Duodenal mucosa (tissue), 2 donors: ENCODE results near the gene TTC7B.

ENCODE experiments used
- H3K27ac ChIP-seq: one replicate; pipeline ENCODE4 v1.7.0; 2013; ENCODE audit warnings: low read depth, low read length
- H3K27me3 ChIP-seq, 2 donors: one replicate each; pipeline ENCODE4 v1.7.0; 2013; ENCODE audit warnings: low read length in 2 of 2, control low read depth in 1 of 2; ENCODE audit not compliant: insufficient read depth in 2 of 2, control insufficient read depth in 1 of 2
- H3K36me3 ChIP-seq, 2 donors: one replicate each; pipeline ENCODE4 v1.7.0; 2013; ENCODE audit warnings: low read length in 2 of 2, control low read depth in 1 of 2; ENCODE audit not compliant: insufficient read depth in 2 of 2, control insufficient read depth in 1 of 2
- H3K4me1 ChIP-seq, 2 donors: one replicate each; pipeline ENCODE4 v1.7.0; 2013; ENCODE audit warnings: low read length in 2 of 2, control low read depth in 1 of 2; ENCODE audit not compliant: insufficient read depth in 2 of 2, control insufficient read depth in 1 of 2
- H3K4me3 ChIP-seq, 2 donors: one replicate each; pipeline ENCODE4 v1.7.0; 2013; ENCODE audit warnings: low read length in 2 of 2, low read depth in 1 of 2
- H3K9ac ChIP-seq, 2 donors: one replicate each; pipeline ENCODE4 v1.7.0; 2013; ENCODE audit warnings: low read length in 2 of 2, low read depth in 1 of 2
- H3K9me3 ChIP-seq, 2 donors: one replicate each; pipeline ENCODE4 v1.7.0; 2013; ENCODE audit warnings: low read length in 2 of 2, control low read depth in 1 of 2; ENCODE audit not compliant: control insufficient read depth in 1 of 2

The TTC7B gene

GRCh38 chr14:90555126-90556011 lies 260.9 kb downstream of the TTC7B start:
- Histone ChIP-seq H3K4me3 (peak overlapping the region in 1 of 2 donors; percentile 41), H3K27me3 (no peaks in the 10 kb centered on the region), H3K27ac (no peak overlapping the region), H3K9ac (no peak overlapping the region), H3K4me1 (peaks cover 6 to 7% of the 10 kb centered on the region in 2 donors), H3K9me3 (no peaks in the 10 kb centered on the region), H3K36me3 (no peaks in the 10 kb centered on the region)

DNA sequence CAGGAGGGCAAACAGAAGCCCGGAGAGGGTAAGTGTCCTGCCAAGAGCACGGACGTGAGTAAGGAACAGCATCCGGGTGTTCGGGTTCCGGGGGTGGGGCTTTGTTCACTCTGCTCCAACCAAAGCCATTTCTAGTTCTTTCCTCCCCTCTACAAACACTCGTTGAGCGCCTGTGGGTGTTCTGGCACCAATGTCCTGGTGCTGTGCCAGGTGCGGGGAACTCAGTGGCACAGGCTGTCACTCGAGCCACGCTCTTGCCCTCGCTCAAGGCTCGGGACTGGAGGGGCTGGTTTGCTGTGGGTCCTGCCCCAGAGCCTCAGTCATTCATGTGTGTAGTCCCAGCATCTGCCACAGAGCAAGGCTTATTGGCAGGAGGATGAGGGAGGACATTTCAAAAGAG lies 261.9 kb downstream of the TTC7B start:
- Histone ChIP-seq H3K27ac (no peak overlapping the region), H3K4me1 (peaks cover 6 to 7% of the 10 kb centered on the region in 2 donors), H3K36me3 (no peaks in the 10 kb centered on the region), H3K9ac (no peak overlapping the region), H3K27me3 (no peaks in the 10 kb centered on the region), H3K4me3 (no peak overlapping the region), H3K9me3 (no peaks in the 10 kb centered on the region)

GRCh38 chr14:90553921-90554336 lies 262.3 kb downstream of the TTC7B start:
- no peaks in the 10 kb centered on the region for H3K27me3 ChIP-seq
- no peaks in the 10 kb centered on the region for H3K9me3 ChIP-seq
- no peaks in the 10 kb centered on the region for H3K36me3 ChIP-seq
- H3K27ac ChIP-seq: no peak overlapping the region
- H3K9ac ChIP-seq: no peak overlapping the region
- peaks cover 6 to 7% of the 10 kb centered on the region in 2 donors for H3K4me1 ChIP-seq
- H3K4me3 ChIP-seq: no peak overlapping the region

GRCh38 chr14:90553298-90553920 lies 262.8 kb downstream of the TTC7B start:
- H3K27ac ChIP-seq: no peak overlapping the region

GRCh38 chr14:90552465-90553297 lies 263.5 kb downstream of the TTC7B start:
- H3K27me3 ChIP-seq: no peaks in the 10 kb centered on the region
- H3K36me3 ChIP-seq: no peaks in the 10 kb centered on the region
- H3K9ac ChIP-seq: no peak overlapping the region
- H3K4me1 ChIP-seq: peaks cover 6 to 7% of the 10 kb centered on the region in 2 donors
- no peaks in the 10 kb centered on the region for H3K9me3 ChIP-seq
- H3K27ac ChIP-seq: no peak overlapping the region
- H3K4me3 ChIP-seq: no peak overlapping the region

More at GRCh38 chr14:90553298-90553920, 262.8 kb downstream of the TTC7B start:
- H3K9me3 ChIP-seq: no peaks in the 10 kb centered on the region
- H3K36me3 ChIP-seq: no peaks in the 10 kb centered on the region
- H3K4me3 ChIP-seq: no peak overlapping the region
- peaks cover 6 to 7% of the 10 kb centered on the region in 2 donors for H3K4me1 ChIP-seq
- no peak overlapping the region for H3K9ac ChIP-seq
- H3K27me3 ChIP-seq: no peaks in the 10 kb centered on the region

- Histone ChIP-seq H3K27me3 (no peaks in the 10 kb centered on the region), H3K9ac (no peak overlapping the region), H3K4me1 (peaks cover 6 to 7% of the 10 kb centered on the region in 2 donors), H3K27ac (no peak overlapping the region), H3K36me3 (no peaks in the 10 kb centered on the region), H3K9me3 (no peaks in the 10 kb centered on the region), H3K4me3 (no peak overlapping the region)
Measured at GRCh38 chr14:90551733-90552464, 264.3 kb downstream of the TTC7B start.

GRCh38 chr14:90551070-90551704 lies 265.0 kb downstream of the TTC7B start:
- no peaks in the 10 kb centered on the region for H3K27me3 ChIP-seq
- no peaks in the 10 kb centered on the region for H3K9me3 ChIP-seq
- H3K27ac ChIP-seq: no peak overlapping the region
- H3K4me3 ChIP-seq: no peak overlapping the region
- H3K9ac ChIP-seq: no peak overlapping the region
- no peaks in the 10 kb centered on the region for H3K36me3 ChIP-seq
- H3K4me1 ChIP-seq: peaks cover 2 to 3% of the 10 kb centered on the region in 2 donors

- Histone ChIP-seq H3K9me3 (no peaks in the 10 kb centered on the region), H3K27ac (no peak overlapping the region), H3K9ac (no peak overlapping the region), H3K4me3 (no peak overlapping the region), H3K4me1 (peaks cover 0 to 4% of the 10 kb centered on the region in 2 donors), H3K36me3 (no peaks in the 10 kb centered on the region), H3K27me3 (no peaks in the 10 kb centered on the region)
Measured at GRCh38 chr14:90549794-90550641, 266.2 kb downstream of the TTC7B start.
